Hepatocyte (in vitro differentiated cells): ENCODE results near the gene PLAAT5. TPM values are rescaled to one million over a fixed set of nuclear protein-coding genes. Genes with fewer than 3 reads are reported as not detected.

ENCODE experiments used
- DNase-seq: peaks from one replicate; pipeline ENCODE4 v3.0.0-alpha.2; 2016; ENCODE audit warnings: low spot score
- H2AFZ ChIP-seq: fragments of 200-600 bp; sonication (generic); 2 replicates; pipeline ENCODE4 v1.6.0; 2016; ENCODE audit warnings: antibody characterized with exemption, mild to moderate bottlenecking
- H3K27ac ChIP-seq: fragments of 200-600 bp; sonication (generic); 2 replicates; pipeline ENCODE4 v1.5.1; 2016; ENCODE audit warnings: mild to moderate bottlenecking
- H3K27me3 ChIP-seq: fragments of 200-600 bp; sonication (generic); 2 replicates; pipeline ENCODE4 v1.6.1; 2016
- H3K36me3 ChIP-seq: fragments of 200-600 bp; sonication (generic); replicated peaks from 2 replicates; pipeline ENCODE4 v1.5.1; 2016; ENCODE audit warnings: low read depth; ENCODE audit not compliant: insufficient read depth
- H3K4me1 ChIP-seq: fragments of 200-600 bp; sonication (generic); 2 replicates; pipeline ENCODE4 v1.5.1; 2016; ENCODE audit warnings: mild to moderate bottlenecking, moderate library complexity; ENCODE audit not compliant: insufficient read depth
- H3K4me2 ChIP-seq: fragments of 200-600 bp; sonication (generic); 2 replicates; pipeline ENCODE4 v1.6.0; 2016
- H3K4me3 ChIP-seq: fragments of 200-600 bp; sonication (generic); 2 replicates; pipeline ENCODE4 v1.5.1; 2016; ENCODE audit warnings: mild to moderate bottlenecking
- H3K79me2 ChIP-seq: fragments of 200-600 bp; sonication (generic); 2 replicates; pipeline ENCODE4 v1.6.0; 2017; ENCODE audit warnings: mild to moderate bottlenecking
- H3K9me2 ChIP-seq: fragments of 200-600 bp; sonication (generic); replicated peaks from 2 replicates; pipeline ENCODE4 v1.6.0; 2017; ENCODE audit warnings: mild to moderate bottlenecking; ENCODE audit not compliant: insufficient read depth
- H3K9me3 ChIP-seq: fragments of 200-600 bp; sonication (generic); 2 replicates; pipeline ENCODE4 v1.5.1; 2016; ENCODE audit warnings: low read depth, mild to moderate bottlenecking
- H4K20me1 ChIP-seq: fragments of 200-600 bp; sonication (generic); 2 replicates; pipeline ENCODE4 v1.6.0; 2016; ENCODE audit warnings: mild to moderate bottlenecking; ENCODE audit not compliant: insufficient read depth, poor library complexity, severe bottlenecking
- EZH2 ChIP-seq: fragments of 200-600 bp; sonication (generic); IDR thresholded peaks from 2 replicates; pipeline ENCODE4 v1.6.1; 2016; ENCODE audit warnings: antibody characterized with exemption, mild to moderate bottlenecking, borderline replicate concordance
- EZH2phosphoT487 ChIP-seq: fragments of 200-600 bp; sonication (generic); IDR thresholded peaks from one replicate; pipeline ENCODE4 v1.6.1; 2018; ENCODE audit warnings: antibody characterized with exemption, mild to moderate bottlenecking, low read depth, moderate library complexity; ENCODE audit not compliant: unreplicated experiment, severe bottlenecking
- WGBS: methylation state at CpG from one replicate; pipeline ENCODE4 v1.1.6; 2016; ENCODE audit warnings: low lambda C conversion rate; ENCODE audit errors: missing lambda C conversion rate; 5-methylcytosine and 5-hydroxymethylcytosine counted together
- polyA plus RNA-seq: library from polyadenylated mRNA; unstranded; fragments of >200 nt; fragmentation: Nextera tagmentation; extraction: Ambion mirVana; gene quantifications from 2 replicates; pipeline ENCODE4 v1.2.1, GENCODE V29; 2016
- total RNA-seq: library from RNA; depleted of rRNA; stranded (reverse); fragments of >200 nt; gene quantifications from 2 replicates; pipeline ENCODE4 v1.2.3, GENCODE V29; 2014
- TF ChIP-seq, protein P1 (sequence below): fragments of 200-600 bp; sonication (generic); IDR thresholded peaks from 2 replicates; pipeline ENCODE4 v1.5.1; 2016; ENCODE audit warnings: antibody characterized with exemption, mild to moderate bottlenecking; ENCODE audit not compliant: poor library complexity

PLAAT5 gene
- total and polyA plus RNA-seq, 2 experiments from 2014 or later = 0.95 to 1.6 TPM

DNA sequence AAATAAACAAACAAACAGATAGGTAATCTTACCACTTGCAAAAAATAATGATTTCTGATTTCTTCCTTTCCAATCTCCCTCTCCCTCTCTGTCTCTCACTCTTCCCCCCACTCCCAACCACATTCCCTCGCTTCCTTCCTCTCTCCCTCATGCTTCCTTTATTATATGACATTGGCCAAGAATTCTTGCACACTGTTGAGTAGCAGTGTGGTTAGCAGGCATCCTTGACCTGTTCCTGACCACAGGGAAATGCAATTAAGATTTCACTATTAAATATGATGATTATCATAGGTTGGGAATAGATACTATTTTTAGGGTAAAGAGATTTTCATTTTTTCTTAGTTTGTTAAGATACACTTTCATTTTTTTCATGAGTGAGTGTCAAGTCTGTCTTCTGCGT is 30.9 kb upstream of the PLAAT5 start:
- H3K9me2 ChIP-seq = no peaks in the 10 kb centered on the region
- no peak for DNase-seq
- no peak overlapping the region for H3K4me2 ChIP-seq
- H3K4me3 ChIP-seq = no peak overlapping the region
- H3K79me2 ChIP-seq = no peaks in the 10 kb centered on the region
- H3K27ac ChIP-seq = peak overlapping the region; percentile 30
- H2AFZ ChIP-seq = no peak overlapping the region
- no peaks in the 10 kb centered on the region for H4K20me1 ChIP-seq
- TF ChIP-seq EZH2 = no peak
- TF ChIP-seq, protein P1, sequence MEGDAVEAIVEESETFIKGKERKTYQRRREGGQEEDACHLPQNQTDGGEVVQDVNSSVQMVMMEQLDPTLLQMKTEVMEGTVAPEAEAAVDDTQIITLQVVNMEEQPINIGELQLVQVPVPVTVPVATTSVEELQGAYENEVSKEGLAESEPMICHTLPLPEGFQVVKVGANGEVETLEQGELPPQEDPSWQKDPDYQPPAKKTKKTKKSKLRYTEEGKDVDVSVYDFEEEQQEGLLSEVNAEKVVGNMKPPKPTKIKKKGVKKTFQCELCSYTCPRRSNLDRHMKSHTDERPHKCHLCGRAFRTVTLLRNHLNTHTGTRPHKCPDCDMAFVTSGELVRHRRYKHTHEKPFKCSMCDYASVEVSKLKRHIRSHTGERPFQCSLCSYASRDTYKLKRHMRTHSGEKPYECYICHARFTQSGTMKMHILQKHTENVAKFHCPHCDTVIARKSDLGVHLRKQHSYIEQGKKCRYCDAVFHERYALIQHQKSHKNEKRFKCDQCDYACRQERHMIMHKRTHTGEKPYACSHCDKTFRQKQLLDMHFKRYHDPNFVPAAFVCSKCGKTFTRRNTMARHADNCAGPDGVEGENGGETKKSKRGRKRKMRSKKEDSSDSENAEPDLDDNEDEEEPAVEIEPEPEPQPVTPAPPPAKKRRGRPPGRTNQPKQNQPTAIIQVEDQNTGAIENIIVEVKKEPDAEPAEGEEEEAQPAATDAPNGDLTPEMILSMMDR = no peak
- no peak for TF ChIP-seq EZH2phosphoT487
- no peaks in the 10 kb centered on the region for H3K36me3 ChIP-seq
- H3K9me3 ChIP-seq = peaks cover 2% of the 10 kb centered on the region
- WGBS = 90% methylated on average over 2 of the region's 2 CpGs
- H3K4me1 ChIP-seq = no peaks in the 10 kb centered on the region
- H3K27me3 ChIP-seq = no peaks in the 10 kb centered on the region

DNA sequence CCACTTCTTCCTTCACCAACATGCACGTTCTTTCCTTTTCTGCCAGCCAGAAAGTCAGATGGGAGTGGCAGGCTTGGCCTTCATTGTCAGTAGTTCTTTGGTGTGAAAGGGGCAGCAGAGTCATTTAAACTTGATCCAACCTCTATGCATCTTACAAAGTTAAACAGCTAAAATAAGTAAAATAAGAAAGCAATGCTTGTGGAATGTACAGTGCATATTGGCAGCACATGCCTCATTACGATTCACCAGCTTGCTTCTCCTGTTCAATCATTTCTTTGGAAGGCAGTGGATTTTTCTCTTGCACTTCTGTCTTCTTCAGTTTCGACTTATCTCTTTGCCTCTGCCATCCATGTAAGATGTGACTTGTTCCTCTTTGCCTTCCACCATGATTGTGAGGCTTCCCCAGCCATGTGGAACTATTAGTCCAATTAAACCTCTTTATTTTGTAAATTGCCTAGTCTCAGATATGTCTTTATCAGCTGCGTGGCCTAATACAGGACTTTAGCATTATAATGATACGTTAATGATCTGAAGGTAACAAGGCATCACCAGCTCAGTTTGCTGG is 29.7 kb upstream of the PLAAT5 start:
- Histone ChIP-seq H3K4me2 (no peak overlapping the region), H3K9me3 (peaks cover 2% of the 10 kb centered on the region), H3K9me2 (no peaks in the 10 kb centered on the region), H3K36me3 (no peaks in the 10 kb centered on the region), H3K4me3 (no peak overlapping the region), H3K27me3 (no peaks in the 10 kb centered on the region), H3K79me2 (no peaks in the 10 kb centered on the region), H3K27ac (peak overlapping the region; percentile 30), H3K4me1 (no peaks in the 10 kb centered on the region), H4K20me1 (no peaks in the 10 kb centered on the region), H2AFZ (no peak overlapping the region)
- DNase-seq = no peak
- TF ChIP-seq, protein P1 = no peak
- no peak for TF ChIP-seq EZH2phosphoT487
- 78% methylated on average over 5 of the region's 5 CpGs for WGBS

DNA sequence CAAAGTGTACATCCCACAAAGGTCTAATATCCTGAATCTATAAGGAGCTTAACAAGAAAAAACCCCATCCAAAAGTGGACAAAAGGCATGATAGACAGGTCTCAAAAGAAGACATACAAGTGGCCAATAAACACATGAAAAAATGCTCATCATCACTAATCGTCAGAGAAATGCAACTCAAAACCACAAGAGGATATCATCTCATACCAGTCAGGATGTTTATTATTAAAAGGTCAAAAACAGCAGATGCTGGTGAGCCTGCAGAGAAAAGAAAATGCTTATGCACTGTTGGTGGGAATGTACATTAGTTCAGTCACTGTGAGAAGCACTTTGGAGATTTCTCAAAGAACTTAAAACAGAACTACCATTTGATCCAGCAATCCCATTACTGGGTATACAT is 27.6 kb upstream of the PLAAT5 start:
- no peak for DNase-seq
- Histone ChIP-seq H3K27me3 (no peaks in the 10 kb centered on the region), H3K4me1 (no peaks in the 10 kb centered on the region), H3K36me3 (no peaks in the 10 kb centered on the region), H3K9me3 (peaks cover 2% of the 10 kb centered on the region), H4K20me1 (no peaks in the 10 kb centered on the region), H3K4me2 (no peak overlapping the region), H3K4me3 (no peak overlapping the region), H3K79me2 (no peaks in the 10 kb centered on the region), H3K27ac (no peak overlapping the region), H3K9me2 (no peaks in the 10 kb centered on the region), H2AFZ (no peak overlapping the region)
- TF ChIP-seq EZH2 = no peak
- TF ChIP-seq EZH2phosphoT487 = no peak
- TF ChIP-seq, protein P1 = no peak
- WGBS = 56% methylated on average over 1 of the region's 1 CpG

DNA sequence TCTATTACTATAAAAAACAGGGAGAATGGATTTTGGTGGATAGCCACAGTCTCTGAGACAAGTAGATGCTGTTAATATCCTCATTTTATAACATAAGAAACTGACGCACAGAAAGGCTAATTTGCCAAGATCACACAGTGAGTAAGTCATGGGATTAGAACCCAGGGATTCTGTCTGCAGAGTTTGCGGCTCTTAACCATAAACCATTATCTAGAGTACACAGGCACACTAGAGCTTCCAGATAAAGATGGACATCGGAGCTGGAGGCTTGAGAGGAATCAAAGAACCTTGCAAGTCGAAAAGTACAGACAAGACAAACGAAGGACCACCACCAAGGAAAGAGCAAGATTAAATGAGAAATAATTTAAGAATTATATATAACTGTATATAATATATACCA is 26.2 kb upstream of the PLAAT5 start:
- no peaks in the 10 kb centered on the region for H3K36me3 ChIP-seq
- no peak overlapping the region for H3K4me3 ChIP-seq
- no peak overlapping the region for H3K27ac ChIP-seq
- H3K4me2 ChIP-seq = no peak overlapping the region
- 67% methylated on average over 5 of the region's 5 CpGs for WGBS
- no peaks in the 10 kb centered on the region for H3K79me2 ChIP-seq
- H3K9me2 ChIP-seq = no peaks in the 10 kb centered on the region
- no peak for DNase-seq
- no peaks in the 10 kb centered on the region for H4K20me1 ChIP-seq
- no peaks in the 10 kb centered on the region for H3K9me3 ChIP-seq
- H2AFZ ChIP-seq = no peak overlapping the region
- no peaks in the 10 kb centered on the region for H3K27me3 ChIP-seq
- H3K4me1 ChIP-seq = no peaks in the 10 kb centered on the region
- TF ChIP-seq, protein P1 = no peak
- TF ChIP-seq EZH2phosphoT487 (no peak), EZH2 (no peak)
